GM19455 (cell line): ENCODE results near the gene PCNT.
"Not testable (repeated sequence)": the region's sequence is repeated elsewhere in the genome, so short reads cannot be mapped to it uniquely, and the experiment has no call there.

Experiments used
- ATAC-seq: cut with Tn5 transposase; IDR thresholded peaks from one replicate; pipeline ENCODE4 v1.9.1; 2021; ENCODE audit not compliant: unreplicated experiment

Gene PCNT

GRCh38 chr21:46401186-46401910 lies 77.4 kb downstream of the PCNT start:
- ATAC-seq, result no peak

- ATAC-seq, result no peak
Measured at GRCh38 chr21:46402421-46402820, 78.5 kb downstream of the PCNT start.

- not testable (repeated sequence) for ATAC-seq
Measured at GRCh38 chr21:46403234-46403811, 79.4 kb downstream of the PCNT start.

- ATAC-seq, result no peak
Measured at GRCh38 chr21:46404306-46404705, 80.3 kb downstream of the PCNT start.

GRCh38 chr21:46406001-46406400 lies 82.0 kb downstream of the PCNT start:
- no peak for ATAC-seq

GRCh38 chr21:46409641-46410406 lies 85.9 kb downstream of the PCNT start:
- no peak for ATAC-seq

- ATAC-seq, result no peak
Measured at GRCh38 chr21:46410516-46410915, 86.6 kb downstream of the PCNT start.

- ATAC-seq, result no peak
Measured at GRCh38 chr21:46411236-46411635, 87.3 kb downstream of the PCNT start.

- ATAC-seq, result no peak
Measured at GRCh38 chr21:46411691-46412090, 87.7 kb downstream of the PCNT start.

GRCh38 chr21:46412521-46413364 lies 88.8 kb downstream of the PCNT start:
- ATAC-seq, result no peak

GRCh38 chr21:46413365-46413696 lies 89.4 kb downstream of the PCNT start:
- no peak for ATAC-seq

GRCh38 chr21:46414965-46415275 lies 91.0 kb downstream of the PCNT start:
- ATAC-seq, result no peak

GRCh38 chr21:46416551-46416950 lies 92.6 kb downstream of the PCNT start:
- ATAC-seq, result no peak

GRCh38 chr21:46418265-46418946 lies 94.5 kb downstream of the PCNT start:
- ATAC-seq, result no peak

GRCh38 chr21:46420241-46421190 lies 96.6 kb downstream of the PCNT start:
- no peak for ATAC-seq

- ATAC-seq, result no peak
Measured at GRCh38 chr21:46421191-46421750, 97.3 kb downstream of the PCNT start.

GRCh38 chr21:46421756-46422555 lies 98.0 kb downstream of the PCNT start:
- ATAC-seq, result no peak

- no peak for ATAC-seq
Measured at GRCh38 chr21:46422636-46423241, 98.8 kb downstream of the PCNT start.
